Adrenal gland (tissue), 5 donors: ENCODE data around the gene FOXC2.

Source experiments
- CTCF ChIP-seq, 6 experiments: fragments of 450-650 bp in 4 of 6; fragments of 200-600 bp in 2 of 6; sonication (generic) in 1 of 6; IDR thresholded peaks; 1 replicate in 5 of 6; 2 replicates in 1 of 6; pipeline versions ENCODE4 v1.5.1 to v1.8.0; 2016 to 2021; ENCODE audit warnings: antibody characterized with exemption in 6 of 6, mild to moderate bottlenecking in 2 of 6, moderate library complexity in 1 of 6
- POLR2A ChIP-seq, 2 donors: fragments of 450-650 bp; IDR thresholded peaks; one replicate each; pipeline ENCODE4 v1.6.1; 2017; ENCODE audit warnings: antibody characterized with exemption in 2 of 2, mild to moderate bottlenecking in 2 of 2, moderate library complexity in 1 of 2
- donor health status: DM: no; HTN: no; CAD: no.

GRCh38 chr16:86534779-86535615 is 31.6 kb upstream of the FOXC2 start:
- TF ChIP-seq CTCF (IDR thresholded peaks at IDR 0.05): no peak
- no peak for TF ChIP-seq POLR2A (IDR thresholded peaks at IDR 0.05)
